ENCODE measurements around the gene SF3B6.

DNA sequence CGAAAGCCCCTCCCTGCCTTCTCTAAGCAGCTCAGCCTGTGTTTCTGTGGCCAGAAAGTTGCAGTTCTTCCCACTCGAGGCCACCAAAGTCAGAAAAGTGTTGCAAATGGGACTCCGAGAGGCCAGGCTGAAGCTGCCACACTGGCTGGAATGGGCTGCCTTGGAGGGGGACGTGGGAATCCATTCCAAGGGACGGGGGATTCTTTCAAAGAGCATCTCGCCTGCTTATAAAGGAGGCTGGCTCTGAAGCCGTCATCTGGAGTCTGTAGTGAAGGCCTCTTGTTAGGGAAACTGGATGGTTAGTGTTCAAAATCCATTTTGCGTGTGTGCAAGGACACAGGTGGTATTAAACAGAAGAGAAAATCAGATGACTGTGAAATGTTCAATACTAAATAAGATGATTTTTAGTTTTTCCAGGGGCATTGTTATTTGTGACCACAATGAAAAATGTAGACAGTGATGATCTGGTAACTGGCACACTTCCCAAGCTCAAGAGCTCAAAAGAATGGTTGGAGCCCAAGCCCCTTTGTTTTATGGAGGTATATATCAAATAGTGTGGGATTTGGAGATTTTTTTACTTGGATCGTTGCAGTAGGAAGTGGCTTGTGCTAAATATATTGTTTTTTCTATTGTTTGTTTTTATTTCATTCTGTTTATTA, 47.9 kb upstream of the SF3B6 start:
- TF ChIP-seq CTCF (conservative IDR thresholded peaks at IDR 0.05 in 1 of 2, IDR thresholded peaks at IDR 0.05 in 1 of 2; ENCODE audit: low read depth in 1 of 2, low read length in 2 of 2) (no peak), EZH2 (IDR thresholded peaks at IDR 0.05; ENCODE audit: low read length, missing control alignments) (no peak)

All from fibroblast of lung (primary cell).